ENCODE results near the gene CASP10.

DNA sequence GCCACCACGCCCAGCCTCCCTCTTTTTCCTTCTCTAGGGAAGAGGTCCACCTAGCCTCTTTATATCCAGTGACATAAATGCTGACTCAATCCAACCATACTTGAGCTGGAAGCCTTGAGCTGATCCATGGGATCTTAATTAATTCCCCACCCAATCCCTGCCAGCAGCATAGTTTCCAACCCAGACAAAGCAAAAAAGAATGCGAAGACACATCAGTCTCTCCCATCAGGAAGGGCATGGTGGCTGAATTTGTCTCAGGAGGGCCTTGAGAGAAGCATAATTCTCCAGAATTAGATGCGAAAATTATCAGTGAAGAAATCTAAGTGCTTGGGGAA, 22.5 kb downstream of the CASP10 start:
- TF ChIP-seq POLR2AphosphoS5 (IDR thresholded peaks at IDR 0.05; ENCODE audit: low read depth, low read length) (no peak), SIX5 (IDR thresholded peaks at IDR 0.05; ENCODE audit: low read depth, low read length) (no peak), ZNF274 (IDR thresholded peaks at IDR 0.05; ENCODE audit: borderline replicate concordance, extremely low read depth, low read length) (no peak), CEBPB (IDR thresholded peaks at IDR 0.05; ENCODE audit: low read depth, low read length) (no peak), EZH2 (IDR thresholded peaks at IDR 0.05; ENCODE audit: low read depth, low read length, severe bottlenecking) (no peak), EP300 (IDR thresholded peaks at IDR 0.05; ENCODE audit: borderline replicate concordance in 1 of 2, low read depth in 2 of 2, low read length in 2 of 2) (no peak), JUN (IDR thresholded peaks at IDR 0.05; ENCODE audit: low read depth, low read length) (no peak), POLR2A (IDR thresholded peaks at IDR 0.05; ENCODE audit: control extremely low read depth in 1 of 2, low read depth in 2 of 2, low read length in 2 of 2) (no peak)
- TF ChIP-seq, protein P1, sequence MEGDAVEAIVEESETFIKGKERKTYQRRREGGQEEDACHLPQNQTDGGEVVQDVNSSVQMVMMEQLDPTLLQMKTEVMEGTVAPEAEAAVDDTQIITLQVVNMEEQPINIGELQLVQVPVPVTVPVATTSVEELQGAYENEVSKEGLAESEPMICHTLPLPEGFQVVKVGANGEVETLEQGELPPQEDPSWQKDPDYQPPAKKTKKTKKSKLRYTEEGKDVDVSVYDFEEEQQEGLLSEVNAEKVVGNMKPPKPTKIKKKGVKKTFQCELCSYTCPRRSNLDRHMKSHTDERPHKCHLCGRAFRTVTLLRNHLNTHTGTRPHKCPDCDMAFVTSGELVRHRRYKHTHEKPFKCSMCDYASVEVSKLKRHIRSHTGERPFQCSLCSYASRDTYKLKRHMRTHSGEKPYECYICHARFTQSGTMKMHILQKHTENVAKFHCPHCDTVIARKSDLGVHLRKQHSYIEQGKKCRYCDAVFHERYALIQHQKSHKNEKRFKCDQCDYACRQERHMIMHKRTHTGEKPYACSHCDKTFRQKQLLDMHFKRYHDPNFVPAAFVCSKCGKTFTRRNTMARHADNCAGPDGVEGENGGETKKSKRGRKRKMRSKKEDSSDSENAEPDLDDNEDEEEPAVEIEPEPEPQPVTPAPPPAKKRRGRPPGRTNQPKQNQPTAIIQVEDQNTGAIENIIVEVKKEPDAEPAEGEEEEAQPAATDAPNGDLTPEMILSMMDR (IDR thresholded peaks at IDR 0.05; ENCODE audit: control extremely low read depth in 1 of 3, insufficient read depth in 1 of 3, low read depth in 1 of 3, low read length in 3 of 3) = no peak
- TF ChIP-seq, protein P2, sequence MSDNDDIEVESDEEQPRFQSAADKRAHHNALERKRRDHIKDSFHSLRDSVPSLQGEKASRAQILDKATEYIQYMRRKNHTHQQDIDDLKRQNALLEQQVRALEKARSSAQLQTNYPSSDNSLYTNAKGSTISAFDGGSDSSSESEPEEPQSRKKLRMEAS (IDR thresholded peaks at IDR 0.05) = no peak
- TF ChIP-seq, protein P3, sequence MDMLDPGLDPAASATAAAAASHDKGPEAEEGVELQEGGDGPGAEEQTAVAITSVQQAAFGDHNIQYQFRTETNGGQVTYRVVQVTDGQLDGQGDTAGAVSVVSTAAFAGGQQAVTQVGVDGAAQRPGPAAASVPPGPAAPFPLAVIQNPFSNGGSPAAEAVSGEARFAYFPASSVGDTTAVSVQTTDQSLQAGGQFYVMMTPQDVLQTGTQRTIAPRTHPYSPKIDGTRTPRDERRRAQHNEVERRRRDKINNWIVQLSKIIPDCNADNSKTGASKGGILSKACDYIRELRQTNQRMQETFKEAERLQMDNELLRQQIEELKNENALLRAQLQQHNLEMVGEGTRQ (IDR thresholded peaks at IDR 0.05; ENCODE audit: low read length) = no peak

All from H1 (cell line).